GM23248 (cell line): ENCODE data around the gene MECR.

Experiments
- EZH2 ChIP-seq: fragments of 200-600 bp; sonication (generic); IDR thresholded peaks from 2 replicates; pipeline ENCODE4 v1.6.1; 2018; ENCODE audit warnings: antibody characterized with exemption, mild to moderate bottlenecking; ENCODE audit not compliant: insufficient read depth, poor library complexity, severe bottlenecking
- EZH2phosphoT487 ChIP-seq: fragments of 200-600 bp; sonication (generic); IDR thresholded peaks from 2 replicates; pipeline ENCODE4 v1.6.1; 2018; ENCODE audit warnings: antibody characterized with exemption, moderate library complexity, mild to moderate bottlenecking, low read depth; ENCODE audit not compliant: insufficient read depth

DNA sequence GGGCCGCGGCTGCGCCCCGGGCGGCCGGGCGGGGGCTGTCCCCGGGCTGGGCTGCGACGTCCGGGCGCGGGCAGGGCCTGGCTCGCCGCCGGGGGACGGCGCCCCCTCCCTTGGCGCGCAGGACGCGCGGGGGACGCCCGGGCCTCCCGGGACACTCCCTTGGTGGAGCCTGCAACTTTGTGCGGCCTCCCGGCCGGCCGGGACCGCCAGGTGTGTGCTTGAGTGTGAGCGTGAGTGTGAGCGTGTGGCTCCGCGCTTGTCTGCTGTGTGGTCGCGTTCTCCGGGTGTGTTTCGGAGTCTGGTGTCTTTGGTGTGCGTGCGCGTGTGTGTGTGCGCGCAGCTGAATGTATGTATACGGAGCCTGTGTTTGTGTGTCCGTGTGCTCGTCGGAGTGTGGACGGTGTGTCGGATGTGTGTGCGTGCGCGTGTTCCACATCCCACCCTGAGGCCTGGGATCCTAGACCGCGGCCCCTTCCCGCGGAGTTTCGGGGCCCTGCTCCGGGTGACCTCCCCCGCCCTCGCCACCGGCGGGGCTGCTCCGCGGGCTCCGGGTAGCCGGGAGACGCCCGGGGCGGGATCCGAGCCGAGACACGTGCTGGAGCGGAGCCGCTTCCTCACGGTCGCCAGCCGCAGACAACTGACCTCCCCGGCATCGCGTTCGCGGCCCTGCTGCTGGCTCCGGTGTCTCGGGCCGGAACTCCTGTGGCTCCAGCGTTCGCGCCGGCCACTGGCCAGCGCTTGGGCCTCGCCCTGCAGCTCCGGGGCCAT is 7.3 kb upstream of the MECR start:
- no peak for TF ChIP-seq EZH2
- TF ChIP-seq EZH2phosphoT487: no peak
